Measurements from ENCODE around the gene AOAH. TPM values are rescaled to one million over a fixed set of nuclear protein-coding genes. Genes with fewer than 3 reads are reported as not detected.

Gene AOAH
- total RNA-seq, 1 experiment from 2014 or later: not detected

GRCh38 chr7:36546331-36546730 lies 178.0 kb downstream of the AOAH start:
- TF ChIP-seq, protein P1, sequence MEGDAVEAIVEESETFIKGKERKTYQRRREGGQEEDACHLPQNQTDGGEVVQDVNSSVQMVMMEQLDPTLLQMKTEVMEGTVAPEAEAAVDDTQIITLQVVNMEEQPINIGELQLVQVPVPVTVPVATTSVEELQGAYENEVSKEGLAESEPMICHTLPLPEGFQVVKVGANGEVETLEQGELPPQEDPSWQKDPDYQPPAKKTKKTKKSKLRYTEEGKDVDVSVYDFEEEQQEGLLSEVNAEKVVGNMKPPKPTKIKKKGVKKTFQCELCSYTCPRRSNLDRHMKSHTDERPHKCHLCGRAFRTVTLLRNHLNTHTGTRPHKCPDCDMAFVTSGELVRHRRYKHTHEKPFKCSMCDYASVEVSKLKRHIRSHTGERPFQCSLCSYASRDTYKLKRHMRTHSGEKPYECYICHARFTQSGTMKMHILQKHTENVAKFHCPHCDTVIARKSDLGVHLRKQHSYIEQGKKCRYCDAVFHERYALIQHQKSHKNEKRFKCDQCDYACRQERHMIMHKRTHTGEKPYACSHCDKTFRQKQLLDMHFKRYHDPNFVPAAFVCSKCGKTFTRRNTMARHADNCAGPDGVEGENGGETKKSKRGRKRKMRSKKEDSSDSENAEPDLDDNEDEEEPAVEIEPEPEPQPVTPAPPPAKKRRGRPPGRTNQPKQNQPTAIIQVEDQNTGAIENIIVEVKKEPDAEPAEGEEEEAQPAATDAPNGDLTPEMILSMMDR (IDR thresholded peaks at IDR 0.05; ENCODE audit: insufficient read depth in 1 of 2, low read depth in 1 of 2, low read length in 1 of 2, severe bottlenecking in 1 of 2, unreplicated experiment in 1 of 2): no peak
- Mint-ChIP-seq H3K27me3 (ENCODE audit: insufficient read depth, unreplicated experiment) (peaks cover 5% of the 10 kb centered on the region), H3K36me3 (ENCODE audit: insufficient read depth, unreplicated experiment) (no peaks in the 10 kb centered on the region), H3K4me1 (ENCODE audit: low read depth, unreplicated experiment) (no peaks in the 10 kb centered on the region), H3K27ac (ENCODE audit: unreplicated experiment) (no peak overlapping the region), H3K9me3 (ENCODE audit: unreplicated experiment) (no peaks in the 10 kb centered on the region), H3K4me3 (ENCODE audit: unreplicated experiment) (no peak overlapping the region)
- no peak overlapping the region for H3K4me3 ChIP-seq (ENCODE audit: low read depth, low read length)
- BruUV-seq (replicated peaks): no TSS peak
- ChIA-PET CTCF (interaction anchor here (0.6 kb wide), 1 partner anchor 95 kb away, joined by 6 read pairs; no protein-coding TSS in a partner anchor), POLR2A (no interaction called here)
- H3K36me3 ChIP-seq (ENCODE audit: control insufficient read depth, insufficient read depth, low read length): no peaks in the 10 kb centered on the region
- no peaks in the 10 kb centered on the region; the same call in 1 of the 2 replicates for H3K27me3 ChIP-seq (replicated peaks; ENCODE audit: control insufficient read depth, insufficient read depth, low read length)
- DNase-seq: no peak
- H3K4me1 ChIP-seq: no peaks in the 10 kb centered on the region
- no peaks in the 10 kb centered on the region for H3K9me3 ChIP-seq
- intact Hi-C loops (cut with micrococcal nuclease; ENCODE audit: unreplicated experiment): no loop called here

DNA sequence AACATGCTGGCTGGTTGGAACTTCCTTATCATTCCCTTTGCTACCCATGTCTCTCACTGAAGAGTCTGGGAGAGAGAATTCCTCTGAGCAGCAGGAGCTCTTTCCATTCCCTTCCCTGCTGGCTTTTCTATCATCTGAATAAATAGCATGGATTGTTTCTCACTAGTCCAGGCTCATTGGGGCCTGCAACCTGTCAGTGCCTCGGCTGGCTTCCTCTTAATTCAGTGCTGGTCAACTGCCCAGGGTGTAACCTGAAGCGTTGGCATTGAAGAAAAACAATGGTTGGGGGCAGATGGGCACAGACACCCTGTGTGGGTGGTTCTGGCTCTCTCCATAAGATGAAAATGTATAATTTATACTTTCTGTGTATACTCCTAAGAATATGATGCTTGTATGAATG lies 179.0 kb downstream of the AOAH start:
- Mint-ChIP-seq H3K27ac (ENCODE audit: unreplicated experiment) (no peak overlapping the region), H3K27me3 (ENCODE audit: insufficient read depth, unreplicated experiment) (peaks cover 5% of the 10 kb centered on the region), H3K4me3 (ENCODE audit: unreplicated experiment) (no peak overlapping the region), H3K4me1 (ENCODE audit: low read depth, unreplicated experiment) (no peaks in the 10 kb centered on the region), H3K9me3 (ENCODE audit: unreplicated experiment) (no peaks in the 10 kb centered on the region), H3K36me3 (ENCODE audit: insufficient read depth, unreplicated experiment) (no peaks in the 10 kb centered on the region)
- H3K4me3 ChIP-seq (ENCODE audit: low read depth, low read length): no peak overlapping the region
- BruUV-seq (replicated peaks): no TSS peak
- no peaks in the 10 kb centered on the region for H3K36me3 ChIP-seq (ENCODE audit: control insufficient read depth, insufficient read depth, low read length)
- ChIA-PET POLR2A (no interaction called here), CTCF (no interaction called here)
- no peaks in the 10 kb centered on the region for H3K4me1 ChIP-seq
- intact Hi-C loops (cut with micrococcal nuclease; ENCODE audit: unreplicated experiment): no loop called here
- H3K9me3 ChIP-seq: no peaks in the 10 kb centered on the region
- DNase-seq: no peak
- H3K27me3 ChIP-seq (replicated peaks; ENCODE audit: control insufficient read depth, insufficient read depth, low read length): no peaks in the 10 kb centered on the region; the same call in 1 of the 2 replicates
- TF ChIP-seq, protein P1 (IDR thresholded peaks at IDR 0.05; ENCODE audit: insufficient read depth in 1 of 2, low read depth in 1 of 2, low read length in 1 of 2, severe bottlenecking in 1 of 2, unreplicated experiment in 1 of 2): no peak

- CTCF ChIA-PET: no interaction called here
- H3K9me3 ChIP-seq: no peaks in the 10 kb centered on the region
- peaks cover 5% of the 10 kb centered on the region for H3K27me3 Mint-ChIP-seq (ENCODE audit: insufficient read depth, unreplicated experiment)
- H3K27ac Mint-ChIP-seq (ENCODE audit: unreplicated experiment): no peak overlapping the region
- POLR2A ChIA-PET: no interaction called here
- H3K36me3 Mint-ChIP-seq (ENCODE audit: insufficient read depth, unreplicated experiment): no peaks in the 10 kb centered on the region
- H3K27me3 ChIP-seq (replicated peaks; ENCODE audit: control insufficient read depth, insufficient read depth, low read length): no peaks in the 10 kb centered on the region
- no peaks in the 10 kb centered on the region for H3K9me3 Mint-ChIP-seq (ENCODE audit: unreplicated experiment)
- no peaks in the 10 kb centered on the region for H3K4me1 ChIP-seq
- no peak for DNase-seq
- no peaks in the 10 kb centered on the region for H3K4me1 Mint-ChIP-seq (ENCODE audit: low read depth, unreplicated experiment)
- no peak overlapping the region for H3K4me3 Mint-ChIP-seq (ENCODE audit: unreplicated experiment)
- TF ChIP-seq, protein P1 (IDR thresholded peaks at IDR 0.05; ENCODE audit: insufficient read depth in 1 of 2, low read depth in 1 of 2, low read length in 1 of 2, severe bottlenecking in 1 of 2, unreplicated experiment in 1 of 2): no peak
- no TSS peak for BruUV-seq (replicated peaks)
- H3K36me3 ChIP-seq (ENCODE audit: control insufficient read depth, insufficient read depth, low read length): no peaks in the 10 kb centered on the region
- intact Hi-C loops (cut with micrococcal nuclease; ENCODE audit: unreplicated experiment): no loop called here
- no peak overlapping the region for H3K4me3 ChIP-seq (ENCODE audit: low read depth, low read length)
Measured at GRCh38 chr7:36538126-36538525, 186.2 kb downstream of the AOAH start.

Measured in Caco-2 (cell line).